Brain microvascular endothelial cell (primary cell): ENCODE data around the gene CDH23.
"Not testable (repeated sequence)": the region's sequence is repeated elsewhere in the genome, so short reads cannot be mapped to it uniquely, and the experiment has no call there.

Source experiments
- DNase-seq: peaks from one replicate; pipeline ENCODE4 v3.0.0-alpha.2; 2020
- H3K27ac ChIP-seq: fragments of 250-450 bp; sonication (Bioruptor Pico); 2 replicates; pipeline ENCODE4 v1.5.1; 2020; ENCODE audit warnings: mild to moderate bottlenecking, moderate library complexity
- H3K27me3 ChIP-seq: fragments of 250-450 bp; sonication (Bioruptor Pico); replicated peaks from 2 replicates; pipeline ENCODE4 v1.5.1; 2020; ENCODE audit warnings: mild to moderate bottlenecking
- H3K36me3 ChIP-seq: fragments of 250-450 bp; sonication (Bioruptor Pico); replicated peaks from 2 replicates; pipeline ENCODE4 v1.5.1; 2020; ENCODE audit warnings: mild to moderate bottlenecking
- H3K4me3 ChIP-seq: 2 replicates; pipeline ENCODE4 v1.5.1; 2011; ENCODE audit warnings: low read depth, mild to moderate bottlenecking, control low read depth, low read length, moderate library complexity
- in situ Hi-C: cut with HindIII; loops from 2 replicates; pipeline ENCODE4 v1.10.0; 2017; ENCODE audit warnings: low sequenced_read_pairs, low pct_ligation_motif_present
- TF ChIP-seq, protein P1 (sequence below): IDR thresholded peaks from 2 replicates; pipeline ENCODE4 v1.5.1; 2011; ENCODE audit warnings: low read depth, mild to moderate bottlenecking, moderate library complexity, low read length, control low read depth, inconsistent platforms; ENCODE audit errors: missing control alignments

Gene CDH23

DNA sequence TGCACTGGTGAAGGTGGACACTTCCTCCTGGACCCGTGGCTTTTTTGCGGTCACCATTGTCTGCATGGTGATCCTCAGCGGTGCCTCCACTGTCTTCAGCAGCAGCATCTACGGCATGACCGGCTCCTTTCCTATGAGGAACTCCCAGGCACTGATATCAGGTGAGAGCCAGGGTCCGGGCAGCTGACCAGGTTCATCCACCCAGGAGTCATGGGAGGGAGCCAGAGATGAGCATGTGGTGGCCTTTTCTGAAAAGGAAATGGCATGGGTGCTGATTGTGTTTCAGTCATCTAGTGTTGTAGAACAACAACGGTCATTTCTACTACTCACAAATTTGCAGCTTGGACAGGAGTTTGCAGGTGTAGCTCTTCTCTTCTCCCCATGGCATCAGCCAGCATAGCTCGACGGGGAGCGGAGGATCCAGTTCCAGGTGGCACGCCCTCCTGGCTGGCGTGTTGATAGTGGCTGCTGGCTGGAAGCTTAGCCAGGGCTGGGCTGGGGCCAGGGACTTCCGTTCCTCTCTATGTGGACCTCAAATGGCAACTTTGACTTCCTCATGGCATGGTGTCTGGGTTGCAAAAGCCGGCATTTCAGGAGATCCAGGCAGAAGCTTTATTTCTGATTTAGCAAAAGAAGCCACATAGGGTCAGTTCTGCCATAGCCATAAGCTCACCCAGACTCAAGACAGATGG, 44.9 kb upstream of the CDH23 start:
- in situ Hi-C loops, result no loop called here
- TF ChIP-seq, protein P1, sequence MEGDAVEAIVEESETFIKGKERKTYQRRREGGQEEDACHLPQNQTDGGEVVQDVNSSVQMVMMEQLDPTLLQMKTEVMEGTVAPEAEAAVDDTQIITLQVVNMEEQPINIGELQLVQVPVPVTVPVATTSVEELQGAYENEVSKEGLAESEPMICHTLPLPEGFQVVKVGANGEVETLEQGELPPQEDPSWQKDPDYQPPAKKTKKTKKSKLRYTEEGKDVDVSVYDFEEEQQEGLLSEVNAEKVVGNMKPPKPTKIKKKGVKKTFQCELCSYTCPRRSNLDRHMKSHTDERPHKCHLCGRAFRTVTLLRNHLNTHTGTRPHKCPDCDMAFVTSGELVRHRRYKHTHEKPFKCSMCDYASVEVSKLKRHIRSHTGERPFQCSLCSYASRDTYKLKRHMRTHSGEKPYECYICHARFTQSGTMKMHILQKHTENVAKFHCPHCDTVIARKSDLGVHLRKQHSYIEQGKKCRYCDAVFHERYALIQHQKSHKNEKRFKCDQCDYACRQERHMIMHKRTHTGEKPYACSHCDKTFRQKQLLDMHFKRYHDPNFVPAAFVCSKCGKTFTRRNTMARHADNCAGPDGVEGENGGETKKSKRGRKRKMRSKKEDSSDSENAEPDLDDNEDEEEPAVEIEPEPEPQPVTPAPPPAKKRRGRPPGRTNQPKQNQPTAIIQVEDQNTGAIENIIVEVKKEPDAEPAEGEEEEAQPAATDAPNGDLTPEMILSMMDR, result no peak
- H3K36me3 ChIP-seq, result no peaks in the 10 kb centered on the region
- no peak for DNase-seq
- H3K4me3 ChIP-seq, result no peak overlapping the region
- no peak overlapping the region for H3K27ac ChIP-seq
- H3K27me3 ChIP-seq, result no peaks in the 10 kb centered on the region

DNA sequence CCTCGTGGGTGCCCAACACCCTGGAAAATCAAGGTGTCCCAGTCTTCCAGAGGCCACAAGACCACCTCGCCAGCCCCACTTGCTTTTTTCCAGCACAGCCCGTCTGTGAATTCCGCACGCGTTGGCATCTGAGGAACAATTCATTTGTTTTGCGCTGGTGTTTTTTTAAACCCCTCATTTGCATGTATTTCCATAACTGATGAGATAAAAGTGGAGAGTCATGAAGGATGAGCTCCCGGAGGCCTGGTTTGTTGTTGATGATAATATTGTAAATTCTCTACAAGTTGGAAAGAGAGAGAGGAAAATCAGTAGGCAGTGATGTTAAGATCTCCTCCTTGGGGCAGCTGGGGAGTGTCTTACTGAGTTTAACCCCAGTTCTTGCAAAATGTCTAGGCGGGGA, 43.1 kb upstream of the CDH23 start:
- DNase-seq, result no peak
- Histone ChIP-seq H3K27me3 (no peaks in the 10 kb centered on the region), H3K4me3 (no peak overlapping the region), H3K27ac (no peak overlapping the region), H3K36me3 (no peaks in the 10 kb centered on the region)
- in situ Hi-C loops, result no loop called here
- TF ChIP-seq, protein P1, result no peak

DNA sequence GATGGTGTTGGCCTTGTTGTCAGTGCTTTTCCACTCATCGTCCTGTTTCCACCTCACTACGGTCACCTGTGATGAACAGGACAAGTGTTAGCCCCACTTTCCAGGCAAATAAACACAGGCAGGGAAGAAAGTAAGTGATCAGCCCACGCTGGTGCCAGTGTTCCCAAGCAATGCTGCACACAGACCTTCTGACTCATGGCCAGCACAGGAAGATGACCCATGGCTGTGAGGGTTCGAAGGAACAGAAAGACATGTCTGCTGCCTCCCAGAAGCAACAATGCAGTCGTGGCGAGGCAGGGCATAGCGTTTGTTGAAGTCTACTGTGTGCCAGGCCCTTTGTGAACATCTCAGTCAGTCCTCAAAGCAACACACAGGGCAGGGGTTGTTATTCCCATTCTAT, 41.9 kb upstream of the CDH23 start:
- Histone ChIP-seq H3K4me3 (no peak overlapping the region), H3K27ac (no peak overlapping the region), H3K36me3 (no peaks in the 10 kb centered on the region), H3K27me3 (no peaks in the 10 kb centered on the region)
- TF ChIP-seq, protein P1, result no peak
- in situ Hi-C loops, result no loop called here
- no peak for DNase-seq

DNA sequence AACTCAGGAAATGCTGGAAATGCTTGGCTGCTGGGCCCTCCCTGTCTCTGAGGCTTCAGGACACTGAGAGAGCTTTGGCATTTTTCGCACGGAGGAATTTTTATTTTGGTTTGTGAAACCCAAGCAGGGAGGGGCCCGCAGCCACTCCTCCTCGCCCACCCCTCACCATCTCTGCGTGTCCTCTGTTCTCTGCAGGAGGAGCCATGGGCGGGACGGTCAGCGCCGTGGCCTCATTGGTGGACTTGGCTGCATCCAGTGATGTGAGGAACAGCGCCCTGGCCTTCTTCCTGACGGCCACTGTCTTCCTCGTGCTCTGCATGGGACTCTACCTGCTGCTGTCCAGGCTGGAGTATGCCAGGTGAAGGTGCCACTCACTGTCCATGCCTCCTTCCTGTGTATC, 40.8 kb upstream of the CDH23 start:
- in situ Hi-C loops, result no loop called here
- Histone ChIP-seq H3K36me3 (no peaks in the 10 kb centered on the region), H3K4me3 (no peak overlapping the region), H3K27ac (no peak overlapping the region), H3K27me3 (no peaks in the 10 kb centered on the region)
- TF ChIP-seq, protein P1, result no peak
- no peak for DNase-seq

DNA sequence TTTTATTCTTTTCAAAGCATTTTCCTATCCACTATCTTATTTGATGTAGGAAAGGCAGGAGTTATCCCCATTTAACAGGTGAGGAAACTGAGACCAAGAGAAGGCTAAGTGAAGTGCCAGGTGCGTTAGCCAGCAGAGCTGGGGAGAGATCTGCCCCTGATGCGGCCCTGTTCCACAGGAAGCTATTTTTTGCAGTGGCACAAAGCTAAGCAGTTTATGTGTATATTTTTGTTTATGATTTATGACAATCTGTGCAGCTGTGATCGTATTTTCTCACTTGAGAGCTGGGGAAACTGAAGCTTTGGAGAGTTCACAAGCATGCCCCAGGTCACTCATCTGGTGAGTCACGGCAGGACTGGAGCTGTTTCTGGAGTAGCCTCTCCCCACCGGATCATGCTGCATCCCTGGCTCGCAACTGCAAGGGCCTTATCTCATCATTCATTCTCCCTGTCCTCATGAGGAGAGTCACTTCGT, 38.9 kb upstream of the CDH23 start:
- Histone ChIP-seq H3K27me3 (no peaks in the 10 kb centered on the region), H3K36me3 (no peaks in the 10 kb centered on the region), H3K4me3 (no peak overlapping the region), H3K27ac (no peak overlapping the region)
- DNase-seq, result peak; percentile 20
- in situ Hi-C loops, result no loop called here
- TF ChIP-seq, protein P1, result no peak

DNA sequence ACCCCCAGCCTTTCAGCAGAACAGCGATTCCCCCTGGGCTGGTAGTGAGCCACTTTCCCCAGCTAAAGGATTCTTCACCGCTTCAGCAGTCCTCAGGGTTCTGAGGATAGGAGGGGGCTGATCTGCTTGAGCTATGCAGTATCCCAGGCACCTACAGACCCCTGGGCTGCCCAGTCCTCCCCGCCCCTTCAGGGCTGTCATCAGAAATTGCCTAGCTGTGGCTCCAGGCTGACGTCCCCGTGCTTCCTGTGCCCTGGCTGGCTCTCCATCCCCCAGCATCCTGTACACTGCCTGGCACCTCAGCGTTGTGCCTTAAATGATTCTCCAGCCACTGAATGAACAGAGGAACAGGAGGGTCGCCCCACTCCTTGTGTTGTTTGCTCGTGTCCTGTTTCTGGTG, 38.4 kb upstream of the CDH23 start:
- no peaks in the 10 kb centered on the region for H3K36me3 ChIP-seq
- H3K27me3 ChIP-seq, result no peaks in the 10 kb centered on the region
- in situ Hi-C loops, result no loop called here
- H3K4me3 ChIP-seq, result no peak overlapping the region
- no peak overlapping the region for H3K27ac ChIP-seq
- TF ChIP-seq, protein P1, result no peak
- no peak for DNase-seq

DNA sequence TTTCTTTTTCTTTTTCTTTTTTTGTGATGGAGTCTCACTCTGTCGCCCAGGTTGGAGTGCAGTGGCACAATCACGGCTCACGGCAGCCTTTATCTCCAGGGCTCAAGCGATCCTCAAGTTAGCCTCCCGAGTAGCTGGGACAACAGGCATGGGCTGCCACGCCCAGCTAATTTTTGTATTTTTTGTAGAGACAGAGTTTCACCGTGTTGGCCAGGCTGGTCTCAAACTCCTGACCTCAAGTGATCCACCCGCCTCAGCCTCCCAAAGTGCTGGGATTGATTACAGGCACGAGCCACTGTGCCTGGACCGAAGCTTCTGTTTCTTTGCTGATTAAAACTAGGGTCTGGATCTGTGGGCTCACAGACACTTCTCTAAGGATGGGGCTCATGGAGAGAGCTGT, 37.8 kb upstream of the CDH23 start:
- in situ Hi-C loops, DNase-seq, H3K36me3 ChIP-seq, H3K27me3 ChIP-seq, H3K4me3 ChIP-seq, H3K27ac ChIP-seq: not testable (repeated sequence)
